ENCODE measurements around the gene CARD9. TPM values are rescaled to one million over a fixed set of nuclear protein-coding genes. Genes with fewer than 3 reads are reported as not detected.
"Not testable (repeated sequence)": the region's sequence is repeated elsewhere in the genome, so short reads cannot be mapped to it uniquely, and the experiment has no call there.

Gene CARD9
- total RNA-seq, 1 experiment from 2014 or later: 1.1 TPM

- no peaks in the 10 kb centered on the region for H3K36me3 ChIP-seq (ENCODE audit: low read depth, low read length)
- ChIA-PET CTCF (no interaction called here), POLR2A (ENCODE audit: unreplicated experiment) (no interaction called here)
- H4K20me1 ChIP-seq (ENCODE audit: low read length): no peaks in the 10 kb centered on the region
- TF ChIP-seq EZH2 (IDR thresholded peaks at IDR 0.05; ENCODE audit: low read length, unreplicated experiment) (no peak), EZH2phosphoT487 (IDR thresholded peaks at IDR 0.05; ENCODE audit: borderline replicate concordance, low read length) (no peak), CTCF (conservative IDR thresholded peaks at IDR 0.05; ENCODE audit: low read depth, low read length) (no peak)
- H3K79me2 ChIP-seq (ENCODE audit: low read length): no peaks in the 10 kb centered on the region
- H3K27me3 ChIP-seq (ENCODE audit: low read length): no peaks in the 10 kb centered on the region
- H3K4me2 ChIP-seq (ENCODE audit: low read length): no peak overlapping the region
- H3F3A ChIP-seq (ENCODE audit: low read length, unreplicated experiment): no peaks in the 10 kb centered on the region
- no peaks in the 10 kb centered on the region for H3K4me1 ChIP-seq (ENCODE audit: insufficient read depth, low read length)
- BruUV-seq (replicated peaks): no TSS peak
- no peak for ATAC-seq
- H3K9ac ChIP-seq (ENCODE audit: low read length): no peak overlapping the region
- DNase-seq: no peak
- no peak overlapping the region for H2AFZ ChIP-seq (ENCODE audit: low read length)
- no peaks in the 10 kb centered on the region for H3K9me3 ChIP-seq (ENCODE audit: low read length)
- intact Hi-C loops (cut with micrococcal nuclease): no loop called here
- H3K4me3 ChIP-seq (ENCODE audit: low read length): no peak overlapping the region
- no peaks in the 10 kb centered on the region for H3K9me2 ChIP-seq (replicated peaks; ENCODE audit: low read length)
- H3K27ac ChIP-seq (ENCODE audit: low read length): no peak overlapping the region
Measured at GRCh38 chr9:136321561-136321960, 51.9 kb downstream of the CARD9 start.

DNA sequence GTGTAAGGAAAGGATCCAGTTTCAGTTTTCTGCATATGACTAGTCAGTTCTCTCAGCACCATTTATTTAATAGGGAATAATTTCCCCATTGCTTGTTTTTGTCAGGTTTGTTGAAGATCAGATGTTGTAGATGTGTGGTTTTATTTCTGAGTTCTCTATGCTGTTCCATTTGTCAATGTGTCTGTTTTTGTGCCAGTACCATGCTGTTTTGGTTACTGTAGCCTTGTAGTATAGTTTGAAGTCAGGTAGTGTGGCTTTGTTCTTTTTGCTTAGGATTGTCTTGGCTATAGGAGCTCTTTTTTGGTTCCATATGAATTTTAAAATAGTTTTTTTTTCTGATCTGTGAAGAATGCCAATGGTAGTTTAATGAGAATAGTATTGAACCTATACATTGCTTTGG lies 52.5 kb downstream of the CARD9 start:
- H3K4me2 ChIP-seq (ENCODE audit: low read length); BruUV-seq (replicated peaks); H4K20me1 ChIP-seq (ENCODE audit: low read length); H3K27me3 ChIP-seq (ENCODE audit: low read length); H3K36me3 ChIP-seq (ENCODE audit: low read depth, low read length); H3K27ac ChIP-seq (ENCODE audit: low read length); H2AFZ ChIP-seq (ENCODE audit: low read length); POLR2A ChIA-PET (ENCODE audit: unreplicated experiment); H3K9ac ChIP-seq (ENCODE audit: low read length); H3K4me3 ChIP-seq (ENCODE audit: low read length); H3F3A ChIP-seq (ENCODE audit: low read length, unreplicated experiment); ATAC-seq; H3K79me2 ChIP-seq (ENCODE audit: low read length); intact Hi-C loops (cut with micrococcal nuclease); H3K9me2 ChIP-seq (replicated peaks; ENCODE audit: low read length); DNase-seq; H3K4me1 ChIP-seq (ENCODE audit: insufficient read depth, low read length); H3K9me3 ChIP-seq (ENCODE audit: low read length); CTCF ChIA-PET: not testable (repeated sequence)

GRCh38 chr9:136319955-136320354 lies 53.5 kb downstream of the CARD9 start:
- H3K4me1 ChIP-seq (ENCODE audit: insufficient read depth, low read length); H3F3A ChIP-seq (ENCODE audit: low read length, unreplicated experiment); H3K9me2 ChIP-seq (replicated peaks; ENCODE audit: low read length); H3K4me2 ChIP-seq (ENCODE audit: low read length); H3K4me3 ChIP-seq (ENCODE audit: low read length); H3K27ac ChIP-seq (ENCODE audit: low read length); DNase-seq; ATAC-seq; H2AFZ ChIP-seq (ENCODE audit: low read length); BruUV-seq (replicated peaks); H3K36me3 ChIP-seq (ENCODE audit: low read depth, low read length); CTCF ChIA-PET; H3K9ac ChIP-seq (ENCODE audit: low read length); POLR2A ChIA-PET (ENCODE audit: unreplicated experiment); H3K79me2 ChIP-seq (ENCODE audit: low read length); H3K9me3 ChIP-seq (ENCODE audit: low read length); H4K20me1 ChIP-seq (ENCODE audit: low read length); H3K27me3 ChIP-seq (ENCODE audit: low read length); intact Hi-C loops (cut with micrococcal nuclease): not testable (repeated sequence)

GRCh38 chr9:136319244-136319643 lies 54.2 kb downstream of the CARD9 start:
- DNase-seq; H3K79me2 ChIP-seq (ENCODE audit: low read length); H3K4me1 ChIP-seq (ENCODE audit: insufficient read depth, low read length); H3K4me3 ChIP-seq (ENCODE audit: low read length); H3K36me3 ChIP-seq (ENCODE audit: low read depth, low read length); H2AFZ ChIP-seq (ENCODE audit: low read length); CTCF ChIA-PET; H3K27ac ChIP-seq (ENCODE audit: low read length); BruUV-seq (replicated peaks); POLR2A ChIA-PET (ENCODE audit: unreplicated experiment); H3K9ac ChIP-seq (ENCODE audit: low read length); H4K20me1 ChIP-seq (ENCODE audit: low read length); H3K9me3 ChIP-seq (ENCODE audit: low read length); H3K9me2 ChIP-seq (replicated peaks; ENCODE audit: low read length); H3K27me3 ChIP-seq (ENCODE audit: low read length); intact Hi-C loops (cut with micrococcal nuclease); ATAC-seq; H3F3A ChIP-seq (ENCODE audit: low read length, unreplicated experiment); H3K4me2 ChIP-seq (ENCODE audit: low read length): not testable (repeated sequence)
